ENCODE measurements around the gene ALAS1.
"Not testable (repeated sequence)": the region's sequence is repeated elsewhere in the genome, so short reads cannot be mapped to it uniquely, and the experiment has no call there.

ALAS1 gene
- 11.1 to 25.7 (median 14.5) reads per million in 4 donors for total RNA-seq

- peak; percentile 89 to 95 (median 92) for DNase-seq
Measured at GRCh38 chr3:52197842-52198625, at the start of gene ALAS1. TSS of gene ALAS1 (plus strand) at chr3:52198160. CDS start at chr3:52199242, 1,082 bp downstream.

GRCh38 chr3:52149021-52149420, 48.9 kb upstream of the ALAS1 start:
- no peak for DNase-seq

GRCh38 chr3:52149726-52150125, 48.2 kb upstream of the ALAS1 start:
- no peak for DNase-seq

- DNase-seq: no peak
Measured at GRCh38 chr3:52150357-52150756, 47.6 kb upstream of the ALAS1 start.

GRCh38 chr3:52150860-52151259, 47.1 kb upstream of the ALAS1 start:
- no peak for DNase-seq

- DNase-seq: not testable (repeated sequence)
Measured at GRCh38 chr3:52151991-52152390, 46.0 kb upstream of the ALAS1 start.

- peak in 1 of 5 donors; percentile 9 for DNase-seq
Measured at GRCh38 chr3:52153389-52154096, 44.4 kb upstream of the ALAS1 start.

GRCh38 chr3:52154135-52155094, 43.5 kb upstream of the ALAS1 start, which contains the start of gene POC1A:
TSS of gene POC1A (minus strand) at chr3:52154423. CDS start at chr3:52154372, 51 bp downstream.
- DNase-seq: peak; percentile 71 to 94 (median 77)

- no peak for DNase-seq
Measured at GRCh38 chr3:52155912-52156311, 42.0 kb upstream of the ALAS1 start.

GRCh38 chr3:52159503-52159902, 38.5 kb upstream of the ALAS1 start:
- DNase-seq: no peak

GRCh38 chr3:52162250-52162872, 35.6 kb upstream of the ALAS1 start:
- DNase-seq: no peak

GRCh38 chr3:52167240-52167639, 30.7 kb upstream of the ALAS1 start:
- DNase-seq: no peak

GRCh38 chr3:52170217-52170616, 27.7 kb upstream of the ALAS1 start:
- not testable (repeated sequence) for DNase-seq

- DNase-seq: no peak
Measured at GRCh38 chr3:52171514-52172261, 26.3 kb upstream of the ALAS1 start.

- DNase-seq: no peak
Measured at GRCh38 chr3:52172262-52172757, 25.6 kb upstream of the ALAS1 start.

GRCh38 chr3:52173101-52173500, 24.9 kb upstream of the ALAS1 start:
- DNase-seq: no peak

GRCh38 chr3:52174896-52175295, 23.1 kb upstream of the ALAS1 start:
- DNase-seq: no peak

GRCh38 chr3:52175416-52176179, 22.4 kb upstream of the ALAS1 start:
- no peak for DNase-seq

GRCh38 chr3:52176180-52176752, 21.7 kb upstream of the ALAS1 start:
- DNase-seq: no peak
